ENCODE data around the gene RHO.

Gene RHO

GRCh38 chr3:129577366-129577765 lies 48.9 kb downstream of the RHO start:
- TF ChIP-seq CTCF (conservative IDR thresholded peaks at IDR 0.05; ENCODE audit: low read depth, low read length) = no peak
- Histone ChIP-seq H3K9ac (peak overlapping the region; percentile 84; the same call in 1 of the 2 replicates), H4K20me1 (ENCODE audit: insufficient read depth) (no peaks in the 10 kb centered on the region), H3K27me3 (ENCODE audit: insufficient read depth, low read depth) (no peaks in the 10 kb centered on the region), H3K27ac (peak overlapping the region; percentile 99), H3K4me1 (ENCODE audit: low read depth, poor library complexity, severe bottlenecking) (peaks cover 40% of the 10 kb centered on the region), H2AFZ (ENCODE audit: low read depth) (no peak overlapping the region), H3K79me2 (ENCODE audit: insufficient read depth, low read depth) (no peaks in the 10 kb centered on the region), H3K36me3 (ENCODE audit: insufficient read depth) (no peaks in the 10 kb centered on the region), H3K4me3 (IDR thresholded peaks at IDR 0.05; ENCODE audit: insufficient read depth, low read depth, low read length) (no peak overlapping the region), H3K4me2 (peak overlapping the region; percentile 19; the same call in 1 of the 2 replicates)

- Histone ChIP-seq H3K27ac (peak overlapping the region; percentile 99; the same call in 1 of the 2 replicates), H3K4me2 (0 out of 2 replicates have a peak overlapping the region, but pooled peaks have one; percentile 19), H3K27me3 (ENCODE audit: insufficient read depth, low read depth) (no peaks in the 10 kb centered on the region), H3K9ac (no peak overlapping the region; the same call in 1 of the 2 replicates), H3K36me3 (ENCODE audit: insufficient read depth) (no peaks in the 10 kb centered on the region), H3K79me2 (ENCODE audit: insufficient read depth, low read depth) (no peaks in the 10 kb centered on the region), H4K20me1 (ENCODE audit: insufficient read depth) (no peaks in the 10 kb centered on the region), H2AFZ (ENCODE audit: low read depth) (no peak overlapping the region), H3K4me1 (ENCODE audit: low read depth, poor library complexity, severe bottlenecking) (peaks cover 40% of the 10 kb centered on the region), H3K4me3 (IDR thresholded peaks at IDR 0.05; ENCODE audit: insufficient read depth, low read depth, low read length) (no peak overlapping the region)
- TF ChIP-seq CTCF (conservative IDR thresholded peaks at IDR 0.05; ENCODE audit: low read depth, low read length) = no peak
These were observed 49.7 kb downstream of the RHO start for GRCh38 chr3:129577925-129578786.

GRCh38 chr3:129579991-129580390 lies 51.6 kb downstream of the RHO start:
- Histone ChIP-seq H4K20me1 (ENCODE audit: insufficient read depth) (no peaks in the 10 kb centered on the region), H3K4me3 (IDR thresholded peaks at IDR 0.05; ENCODE audit: insufficient read depth, low read depth, low read length) (no peak overlapping the region), H3K4me2 (no peak overlapping the region), H3K36me3 (ENCODE audit: insufficient read depth) (no peaks in the 10 kb centered on the region), H3K27ac (no peak overlapping the region), H3K9ac (no peak overlapping the region), H3K27me3 (ENCODE audit: insufficient read depth, low read depth) (no peaks in the 10 kb centered on the region), H2AFZ (ENCODE audit: low read depth) (no peak overlapping the region), H3K79me2 (ENCODE audit: insufficient read depth, low read depth) (no peaks in the 10 kb centered on the region), H3K4me1 (ENCODE audit: low read depth, poor library complexity, severe bottlenecking) (peaks cover 37% of the 10 kb centered on the region)
- no peak for TF ChIP-seq CTCF (conservative IDR thresholded peaks at IDR 0.05; ENCODE audit: low read depth, low read length)

- no peak overlapping the region for H3K27ac ChIP-seq
- TF ChIP-seq CTCF (conservative IDR thresholded peaks at IDR 0.05; ENCODE audit: low read depth, low read length) = no peak
- H3K36me3 ChIP-seq (ENCODE audit: insufficient read depth) = no peaks in the 10 kb centered on the region
- H3K27me3 ChIP-seq (ENCODE audit: insufficient read depth, low read depth) = no peaks in the 10 kb centered on the region
- no peak overlapping the region for H3K9ac ChIP-seq
- H3K4me3 ChIP-seq (IDR thresholded peaks at IDR 0.05; ENCODE audit: insufficient read depth, low read depth, low read length) = no peak overlapping the region
- H3K4me2 ChIP-seq = no peak overlapping the region
- H4K20me1 ChIP-seq (ENCODE audit: insufficient read depth) = no peaks in the 10 kb centered on the region
- no peaks in the 10 kb centered on the region for H3K79me2 ChIP-seq (ENCODE audit: insufficient read depth, low read depth)
- H3K4me1 ChIP-seq (ENCODE audit: low read depth, poor library complexity, severe bottlenecking) = peaks cover 21% of the 10 kb centered on the region
- no peak overlapping the region for H2AFZ ChIP-seq (ENCODE audit: low read depth)
These were observed 53.2 kb downstream of the RHO start for GRCh38 chr3:129581623-129582022.

All from KMS-11 (cell line).